GM18870 (cell line): ENCODE data around the gene KRT7.
A peak's percentile ranks its signal among the peaks of the same experiment; 100 is the strongest.
"Not testable (repeated sequence)": the region's sequence is repeated elsewhere in the genome, so short reads cannot be mapped to it uniquely, and the experiment has no call there.

Source experiments
- ATAC-seq: cut with Tn5 transposase; IDR thresholded peaks from one replicate; pipeline ENCODE4 v1.9.1; 2021; ENCODE audit warnings: moderate library complexity; ENCODE audit not compliant: unreplicated experiment

Gene KRT7

DNA sequence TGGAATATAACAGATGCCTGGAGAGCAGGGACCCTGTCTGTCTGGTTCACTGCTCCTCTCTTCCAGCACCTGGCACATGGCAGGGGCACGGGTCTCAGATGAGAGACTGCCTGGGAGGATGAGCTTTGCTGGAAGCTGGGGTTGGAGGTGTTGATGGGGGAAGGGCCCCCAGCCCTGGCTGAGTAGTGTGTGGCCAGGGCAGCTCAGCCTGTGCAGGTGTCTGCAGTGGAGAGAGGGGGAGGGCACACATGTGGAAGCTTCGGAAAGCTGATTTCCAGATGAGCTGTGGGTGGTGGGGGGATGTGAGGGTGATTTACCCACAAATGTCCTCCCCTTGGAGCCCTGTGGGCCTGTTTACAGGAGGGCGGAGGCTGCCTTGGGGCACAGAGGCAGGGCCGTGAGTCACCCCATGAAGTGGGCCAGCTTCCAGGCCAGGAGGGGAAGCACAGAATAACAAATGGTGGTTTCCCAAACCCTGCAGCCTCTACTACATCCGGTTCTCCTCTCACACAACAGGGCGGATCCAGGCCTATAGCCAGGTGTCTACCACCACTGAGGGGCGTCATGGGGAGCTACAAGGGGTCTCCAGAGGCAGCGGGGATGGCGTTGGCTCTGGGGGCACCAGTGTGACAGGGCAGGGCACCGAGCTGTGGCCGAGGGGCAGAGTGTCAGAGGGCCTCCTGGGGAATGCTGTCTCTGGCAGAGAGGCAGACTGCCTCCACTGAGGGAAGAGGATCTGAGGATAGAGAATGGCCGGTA lies 11.0 kb downstream of the KRT7 start:
- peak; percentile 91 for ATAC-seq

GRCh38 chr12:52244615-52244994 lies 11.6 kb downstream of the KRT7 start:
- ATAC-seq: peak; percentile 8

- ATAC-seq: no peak
Measured at GRCh38 chr12:52245259-52245961, 12.4 kb downstream of the KRT7 start.

DNA sequence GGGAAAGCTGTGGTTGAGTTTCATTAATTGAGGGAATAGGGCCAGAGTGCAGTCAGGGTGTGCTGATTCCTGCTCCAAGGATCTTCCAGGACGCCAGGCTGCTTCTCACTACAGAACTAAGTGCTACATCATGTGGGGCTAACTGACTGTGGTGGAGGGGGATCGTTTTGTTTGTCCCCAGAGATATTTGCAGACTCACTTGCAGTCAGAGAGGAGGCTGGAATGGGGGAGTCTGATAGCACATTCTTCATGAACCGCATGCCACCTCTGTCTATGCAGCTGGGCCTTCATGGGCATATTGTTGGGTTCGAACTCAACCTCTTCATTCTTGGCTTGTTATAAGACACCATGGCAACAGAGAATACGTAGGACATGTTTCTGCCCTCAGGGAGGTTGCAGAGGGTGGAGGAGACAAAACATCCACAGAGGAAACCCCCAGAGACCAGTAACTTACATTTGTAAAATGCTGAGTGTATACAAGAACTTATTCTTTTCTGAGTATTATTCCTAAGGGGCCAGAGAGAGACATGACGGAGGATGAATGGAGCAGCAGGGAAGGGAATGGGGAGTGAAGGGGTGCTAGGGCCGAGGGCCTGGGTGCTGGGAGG lies 13.0 kb downstream of the KRT7 start:
- no peak for ATAC-seq

- ATAC-seq: no peak
Measured at GRCh38 chr12:52246720-52247621, 13.9 kb downstream of the KRT7 start.

DNA sequence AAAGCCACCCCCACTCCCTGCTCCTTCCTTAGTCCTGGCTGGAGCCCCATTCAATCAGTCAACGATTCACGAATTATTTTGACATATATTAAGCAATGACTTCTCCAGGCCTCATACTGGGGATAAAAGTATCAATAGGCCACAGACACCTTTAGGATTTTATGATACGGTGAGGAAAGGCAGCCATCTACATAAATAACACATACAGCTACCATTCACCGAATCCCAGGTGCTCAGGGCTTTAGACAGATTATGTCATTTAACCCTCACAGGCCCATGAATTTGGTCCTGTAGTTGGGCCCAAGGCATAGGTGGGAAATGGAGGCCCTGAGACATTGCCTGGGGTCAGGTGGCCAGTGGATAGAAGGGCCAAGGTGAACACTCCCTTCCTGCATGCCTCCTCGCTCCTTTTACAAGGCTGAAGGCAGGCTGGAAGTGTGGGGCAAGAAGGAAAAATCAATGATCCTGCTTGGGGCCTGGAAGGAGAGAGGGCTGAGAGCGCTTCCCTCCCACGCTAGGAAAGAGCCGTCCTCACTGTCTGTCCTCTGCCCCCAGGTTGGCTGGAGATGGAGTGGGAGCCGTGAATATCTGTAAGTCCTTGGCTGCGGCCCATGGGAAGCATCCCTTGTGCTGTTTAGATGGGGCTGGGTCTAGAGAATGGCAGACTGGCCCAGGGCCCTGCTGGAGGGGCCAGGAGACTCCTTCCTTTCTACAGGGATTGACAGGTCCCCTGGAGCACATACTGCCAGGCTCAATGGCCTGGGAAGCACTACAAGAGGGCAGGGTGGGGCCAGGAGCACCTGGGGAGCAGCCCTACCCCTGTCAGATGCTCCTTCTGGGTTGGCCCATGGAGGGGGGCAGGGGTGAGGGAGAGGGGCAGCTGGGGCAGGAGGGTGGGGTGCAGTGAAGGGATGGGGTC lies 14.8 kb downstream of the KRT7 start:
- ATAC-seq: no peak

DNA sequence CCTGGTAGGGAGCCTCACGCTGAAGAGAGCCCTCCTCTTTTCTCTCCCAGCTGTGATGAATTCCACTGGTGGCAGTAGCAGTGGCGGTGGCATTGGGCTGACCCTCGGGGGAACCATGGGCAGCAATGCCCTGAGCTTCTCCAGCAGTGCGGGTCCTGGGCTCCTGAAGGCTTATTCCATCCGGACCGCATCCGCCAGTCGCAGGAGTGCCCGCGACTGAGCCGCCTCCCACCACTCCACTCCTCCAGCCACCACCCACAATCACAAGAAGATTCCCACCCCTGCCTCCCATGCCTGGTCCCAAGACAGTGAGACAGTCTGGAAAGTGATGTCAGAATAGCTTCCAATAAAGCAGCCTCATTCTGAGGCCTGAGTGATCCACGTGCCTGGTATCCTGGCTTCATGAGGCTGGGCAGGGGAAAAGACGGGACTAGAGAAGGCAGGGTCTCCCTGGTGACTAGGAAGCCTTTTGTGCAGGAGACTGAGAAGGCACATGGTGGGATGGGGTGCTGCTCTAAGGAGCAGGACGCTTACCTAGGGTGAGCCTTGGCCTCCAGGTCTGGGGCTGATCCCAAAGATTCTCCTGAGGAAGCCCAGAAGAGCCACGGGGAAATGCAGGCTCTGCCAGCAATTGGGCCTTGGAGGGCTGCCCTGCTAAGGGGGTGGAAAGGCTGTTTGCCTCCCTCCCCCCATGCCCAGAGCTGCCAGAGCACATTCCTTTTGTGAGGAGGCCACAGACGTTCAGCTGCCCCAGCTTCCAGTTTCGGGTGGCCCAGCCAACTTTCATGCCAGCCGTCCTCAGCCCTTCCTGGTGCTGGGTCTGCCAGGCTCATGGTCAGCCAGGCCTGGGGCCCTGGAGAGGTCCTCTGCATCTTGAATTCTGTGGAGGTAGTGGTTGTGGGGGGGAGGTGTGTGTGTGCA lies 15.8 kb downstream of the KRT7 start:
- ATAC-seq: no peak

DNA sequence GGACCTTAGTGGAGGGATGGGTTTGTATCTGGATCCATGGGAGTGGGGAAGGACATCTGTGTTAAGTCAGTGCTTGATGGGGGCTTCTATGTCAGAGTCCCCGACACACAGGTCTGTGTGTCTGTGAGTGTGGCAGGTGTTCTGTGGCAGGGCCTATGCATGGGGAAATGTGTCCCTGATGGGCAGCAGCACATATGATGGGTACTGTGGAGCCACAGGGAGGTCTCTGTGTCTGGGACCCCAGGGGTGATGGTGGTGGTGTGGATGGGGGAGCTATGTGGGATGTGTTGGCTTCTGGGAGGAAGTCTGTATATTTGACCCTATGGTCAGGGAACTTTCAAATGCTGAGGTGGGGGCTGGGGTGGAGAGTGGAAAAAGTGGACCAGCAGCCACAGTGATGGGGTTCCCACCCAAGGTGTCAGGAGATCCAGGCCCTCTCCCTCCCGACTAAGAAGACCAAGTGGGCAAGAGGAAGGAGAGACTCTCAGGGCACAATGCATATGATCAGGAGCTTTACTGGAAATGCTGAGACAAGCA lies 16.5 kb downstream of the KRT7 start:
- ATAC-seq: no peak

DNA sequence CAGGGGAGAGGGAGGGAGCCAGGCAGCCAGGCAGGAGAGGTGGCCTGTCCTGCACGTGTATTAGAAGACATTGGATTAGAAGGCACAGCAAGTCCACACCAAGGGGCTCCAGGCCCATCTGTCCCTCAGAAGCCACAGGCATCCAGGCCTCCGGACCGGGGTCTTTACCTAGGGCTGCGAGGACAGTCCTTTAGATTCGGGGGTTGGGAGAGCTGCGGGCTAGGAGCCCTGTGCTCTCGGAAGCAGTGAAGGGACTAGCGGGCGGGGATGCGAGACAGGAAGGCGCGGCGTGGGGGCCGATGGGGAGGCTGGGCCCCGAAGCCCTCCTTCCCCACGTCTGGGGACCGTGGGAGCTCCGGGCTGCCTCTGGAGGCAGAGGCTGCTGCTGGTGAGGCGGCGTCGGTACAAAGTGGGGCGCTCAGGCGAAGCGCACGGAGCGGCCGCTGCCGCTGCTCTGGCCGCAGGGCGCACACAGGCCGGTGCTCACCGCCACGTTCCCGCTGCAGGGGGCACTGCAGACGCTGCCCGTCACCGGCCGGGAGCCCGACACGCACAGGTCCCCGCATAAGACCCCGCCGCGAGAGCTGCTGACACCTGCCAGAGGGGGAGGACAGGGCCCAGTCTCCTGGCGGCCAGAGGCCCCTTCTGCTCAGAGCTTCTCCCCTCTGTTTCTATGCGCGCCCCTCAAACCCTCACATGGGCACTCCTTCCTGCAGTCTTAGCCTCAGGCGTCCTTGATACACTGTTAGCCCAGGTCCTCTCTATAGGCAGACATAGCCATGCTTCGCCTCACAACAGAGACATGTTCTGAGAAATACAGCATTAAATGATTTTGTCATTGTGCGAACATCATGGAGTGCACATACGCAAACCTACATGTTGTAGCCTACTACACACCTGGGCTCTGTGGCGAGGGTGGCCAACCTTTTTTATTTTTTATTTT lies 17.3 kb downstream of the KRT7 start:
- no peak for ATAC-seq

- no peak for ATAC-seq
Measured at GRCh38 chr12:52251367-52252051, 18.5 kb downstream of the KRT7 start.

- ATAC-seq: not testable (repeated sequence)
Measured at GRCh38 chr12:52252175-52252615, 19.2 kb downstream of the KRT7 start.

DNA sequence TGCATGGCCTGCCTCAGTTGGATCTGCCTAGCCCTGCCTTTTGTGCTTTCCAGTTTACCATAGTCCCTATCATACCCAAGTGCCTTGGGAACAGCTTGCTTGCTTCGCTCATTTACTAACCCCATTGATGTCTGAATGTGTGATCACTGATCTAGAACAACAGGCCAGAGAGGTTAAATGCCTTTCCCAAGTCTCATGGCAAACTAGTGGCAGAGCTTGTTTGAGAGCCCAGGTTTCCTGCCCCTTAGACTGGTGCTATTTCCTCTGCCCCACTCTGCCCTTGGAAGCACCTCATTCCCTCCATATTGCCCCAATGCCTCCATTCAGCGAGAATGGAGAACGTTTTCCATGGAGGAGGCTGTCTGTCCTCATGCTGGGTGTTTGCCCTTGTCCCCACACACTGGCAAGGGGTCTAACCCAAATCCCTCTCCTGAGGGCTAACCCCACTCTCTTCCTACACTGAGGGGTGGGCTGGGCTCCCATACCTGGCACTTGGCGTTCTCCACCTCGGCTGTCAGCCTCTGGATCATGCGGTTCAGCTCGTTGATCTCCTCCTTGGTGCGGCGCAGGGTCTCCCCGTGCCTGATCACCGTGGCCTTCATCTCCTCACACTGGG lies 19.8 kb downstream of the KRT7 start:
- ATAC-seq: no peak

DNA sequence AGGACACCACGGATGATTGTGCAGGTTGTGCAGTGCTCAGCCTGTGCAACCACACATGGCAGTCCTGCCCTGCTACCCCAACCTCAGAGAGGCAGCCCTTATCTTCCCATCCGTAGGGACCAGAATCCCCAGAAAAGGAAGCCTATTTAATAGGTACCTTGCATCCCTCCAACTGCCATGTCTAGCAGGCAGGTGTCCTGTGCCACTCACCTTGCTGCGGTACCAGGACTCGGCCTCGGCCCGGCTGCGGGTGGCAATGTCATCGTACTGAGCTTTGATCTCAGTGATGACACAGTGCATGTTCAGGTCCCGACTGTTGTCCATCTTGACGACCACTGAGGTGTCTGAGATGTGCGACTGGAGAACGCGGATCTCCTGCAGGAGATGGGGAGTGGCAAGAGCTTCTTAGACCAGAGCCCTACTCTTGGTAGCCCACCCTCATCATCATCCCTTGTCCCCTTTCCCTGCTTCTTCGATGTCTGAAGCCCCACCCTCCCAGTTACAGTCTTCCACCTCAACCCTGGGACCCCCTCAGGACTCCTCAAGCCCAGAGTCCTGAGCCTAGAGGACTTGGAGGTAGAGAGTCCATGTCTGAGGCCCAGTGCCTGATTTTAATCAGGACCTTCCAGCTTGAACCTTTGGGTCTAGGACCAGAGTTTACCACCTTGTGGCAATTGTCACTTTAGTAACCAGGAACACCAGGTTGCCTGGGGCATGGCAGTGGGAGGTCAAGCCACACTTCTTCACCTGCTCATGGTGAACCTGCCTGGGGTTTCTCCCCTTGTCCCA lies 20.5 kb downstream of the KRT7 start:
- ATAC-seq: no peak

DNA sequence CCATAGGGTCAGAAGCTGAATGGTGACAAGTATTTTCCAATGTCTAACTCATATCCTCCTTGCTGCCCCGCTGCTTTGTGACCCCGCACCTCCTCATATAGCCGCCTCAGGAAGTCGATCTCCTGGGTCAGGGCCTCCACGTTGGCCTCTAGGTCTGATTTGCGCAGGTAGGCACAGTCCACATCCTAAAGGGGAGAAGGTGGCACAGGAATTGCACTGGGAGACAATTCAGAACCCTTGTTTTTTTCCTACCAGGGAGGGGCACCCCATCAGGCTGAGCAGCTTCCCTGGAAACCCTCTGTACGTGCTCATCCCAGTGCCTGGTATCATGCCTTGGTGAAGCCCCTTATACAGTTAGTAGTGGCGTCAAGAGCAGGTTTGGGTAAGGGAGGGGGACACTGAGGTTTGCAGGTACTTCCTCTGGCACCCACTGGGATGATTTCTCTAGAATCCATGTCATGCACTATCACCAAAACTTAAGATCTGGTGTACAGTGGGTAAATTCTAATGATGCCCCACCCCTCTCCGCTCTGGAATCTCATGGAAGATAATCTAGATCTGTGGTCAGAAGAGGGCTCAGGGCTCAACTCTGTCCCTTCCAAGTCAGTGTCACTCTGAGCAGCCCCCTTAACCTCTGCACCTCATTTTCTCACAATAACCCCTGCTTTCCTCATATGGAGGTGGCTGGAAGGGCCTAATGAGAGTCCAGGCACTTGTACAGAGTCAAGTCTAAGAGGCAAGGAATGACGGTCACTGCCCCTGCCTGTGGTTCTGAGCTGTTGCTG lies 21.3 kb downstream of the KRT7 start:
- ATAC-seq: no peak
